HUES6 (cell line): ENCODE measurements around the gene GBA3.

Source experiments
- H3K27ac ChIP-seq: 2 replicates; pipeline ENCODE4 v1.7.0; 2013; ENCODE audit warnings: low read depth, mild to moderate bottlenecking, low read length, inconsistent platforms
- H3K27me3 ChIP-seq: 2 replicates; pipeline ENCODE4 v1.6.1; 2013; ENCODE audit warnings: low read length; ENCODE audit not compliant: control insufficient read depth, insufficient read depth
- H3K36me3 ChIP-seq: 2 replicates; pipeline ENCODE4 v1.6.1; 2013; ENCODE audit warnings: low read length; ENCODE audit not compliant: control insufficient read depth, insufficient read depth
- H3K4me1 ChIP-seq: 2 replicates; pipeline ENCODE4 v1.6.1; 2013; ENCODE audit warnings: low read length; ENCODE audit not compliant: control insufficient read depth, insufficient read depth
- H3K4me3 ChIP-seq: 2 replicates; pipeline ENCODE4 v1.5.1; 2013; ENCODE audit warnings: low read depth, low read length
- H3K9ac ChIP-seq: one replicate; pipeline ENCODE4 v1.6.1; 2013; ENCODE audit warnings: mild to moderate bottlenecking, low read length
- H3K9me3 ChIP-seq: 2 replicates; pipeline ENCODE4 v1.6.1; 2013; ENCODE audit warnings: low read depth, low read length; ENCODE audit not compliant: control insufficient read depth, insufficient read depth

The GBA3 gene

DNA sequence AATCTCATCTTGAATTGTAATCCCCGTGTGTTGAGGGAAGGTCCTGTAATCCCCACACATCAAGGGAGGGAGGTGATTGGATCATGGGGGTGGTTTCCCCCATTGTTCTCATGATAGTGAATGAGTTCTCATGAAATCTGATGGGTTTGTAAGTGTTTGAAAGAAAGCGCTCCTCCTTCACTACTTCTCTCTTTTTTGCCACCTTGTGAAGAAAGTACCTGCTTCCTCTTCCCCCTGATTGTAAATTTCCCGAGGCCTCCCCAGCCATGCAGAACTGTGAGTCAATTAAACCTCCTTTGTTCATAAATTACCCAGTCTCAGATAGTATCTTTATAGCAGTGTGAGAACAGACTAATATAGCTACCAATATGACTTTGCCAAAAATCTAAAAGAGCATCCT is 41.1 kb downstream of the GBA3 start:
- no peak overlapping the region for H3K4me3 ChIP-seq
- H3K4me1 ChIP-seq, result no peaks in the 10 kb centered on the region
- no peak overlapping the region for H3K9ac ChIP-seq
- no peak overlapping the region for H3K27ac ChIP-seq
- H3K27me3 ChIP-seq, result no peaks in the 10 kb centered on the region
- no peaks in the 10 kb centered on the region for H3K36me3 ChIP-seq
- H3K9me3 ChIP-seq, result no peaks in the 10 kb centered on the region

DNA sequence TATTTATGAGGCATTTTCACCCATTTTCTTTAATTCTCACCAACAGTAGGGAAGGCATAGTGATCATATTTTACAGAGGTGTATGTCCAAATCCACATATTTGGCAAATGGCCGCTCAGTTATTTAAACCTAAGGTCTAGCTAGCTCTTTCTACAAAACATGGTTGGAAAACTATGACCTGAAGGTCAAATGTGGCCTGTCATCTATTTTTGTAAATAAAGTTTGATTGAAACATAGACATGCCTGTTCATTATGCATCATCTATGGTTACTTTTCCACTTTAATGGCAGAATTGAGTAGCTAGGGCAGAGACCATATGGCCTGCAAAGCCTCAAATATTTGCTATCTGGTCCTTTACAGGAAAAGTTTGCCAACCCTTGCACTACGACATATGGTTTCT is 44.2 kb downstream of the GBA3 start:
- no peaks in the 10 kb centered on the region for H3K27me3 ChIP-seq
- H3K4me3 ChIP-seq, result no peak overlapping the region
- no peaks in the 10 kb centered on the region for H3K4me1 ChIP-seq
- H3K9me3 ChIP-seq, result no peaks in the 10 kb centered on the region
- no peaks in the 10 kb centered on the region for H3K36me3 ChIP-seq
- H3K27ac ChIP-seq, result no peak overlapping the region
- H3K9ac ChIP-seq, result no peak overlapping the region

DNA sequence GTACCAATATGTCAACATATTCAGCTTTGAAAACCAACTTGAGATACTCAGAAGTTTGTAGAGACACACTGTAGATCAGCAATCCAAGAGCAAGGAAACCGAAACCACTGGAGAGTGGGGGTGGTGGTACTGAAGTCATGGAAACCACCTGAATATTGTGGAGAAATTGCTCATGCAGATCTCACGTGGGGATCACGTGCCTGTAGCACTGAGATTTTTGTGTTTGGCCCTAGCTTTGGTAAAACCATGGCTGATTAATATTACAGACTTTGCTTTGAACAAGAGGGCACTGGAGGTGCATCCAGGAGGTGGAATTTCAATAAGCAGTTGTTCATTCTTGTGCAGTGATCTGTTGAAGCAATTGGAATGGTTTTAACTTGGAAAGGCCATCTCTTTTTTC is 47.2 kb downstream of the GBA3 start:
- Histone ChIP-seq H3K27me3 (no peaks in the 10 kb centered on the region), H3K4me1 (no peaks in the 10 kb centered on the region), H3K4me3 (no peak overlapping the region), H3K36me3 (no peaks in the 10 kb centered on the region), H3K9me3 (no peaks in the 10 kb centered on the region), H3K9ac (no peak overlapping the region), H3K27ac (no peak overlapping the region)

DNA sequence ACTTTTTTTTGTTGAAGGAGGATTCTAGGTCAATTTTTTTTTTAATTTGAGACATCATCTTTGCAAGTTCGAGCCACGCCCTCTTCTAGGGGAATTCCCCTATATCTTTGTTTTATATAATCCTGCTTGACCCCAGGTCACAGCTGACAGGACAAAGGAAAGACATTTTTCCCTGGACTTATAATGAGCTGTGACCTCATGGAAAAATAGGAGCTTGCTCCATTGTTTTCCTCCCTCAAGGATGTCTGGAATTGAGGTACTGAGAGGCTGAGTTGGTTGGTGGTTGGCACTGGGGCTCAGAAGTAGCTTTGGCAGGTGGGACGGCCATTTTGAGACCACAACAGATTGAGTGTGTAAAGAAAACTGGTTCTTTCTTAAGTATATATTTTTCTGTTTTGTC is 49.0 kb downstream of the GBA3 start:
- no peaks in the 10 kb centered on the region for H3K4me1 ChIP-seq
- no peaks in the 10 kb centered on the region for H3K27me3 ChIP-seq
- no peaks in the 10 kb centered on the region for H3K36me3 ChIP-seq
- H3K4me3 ChIP-seq, result no peak overlapping the region
- H3K27ac ChIP-seq, result no peak overlapping the region
- H3K9me3 ChIP-seq, result no peaks in the 10 kb centered on the region
- H3K9ac ChIP-seq, result no peak overlapping the region

DNA sequence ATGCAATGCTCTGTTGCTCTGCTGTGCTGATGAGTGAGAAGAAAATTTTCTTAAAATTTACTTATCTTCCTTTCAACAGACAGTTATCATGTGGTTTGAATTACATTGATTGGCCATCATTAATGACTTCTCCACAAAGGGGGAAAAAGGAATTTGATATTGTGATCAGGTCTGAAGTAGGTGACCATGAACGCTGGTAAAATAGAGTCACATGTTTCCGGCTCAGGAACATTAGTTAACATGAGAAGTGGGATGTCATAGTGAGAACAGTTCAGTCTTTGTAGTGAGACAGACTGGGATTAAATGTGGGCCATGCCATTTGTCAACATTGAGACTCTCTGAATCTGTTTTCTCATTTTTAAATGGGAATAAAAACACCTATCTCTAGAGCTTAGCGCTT is 50.6 kb downstream of the GBA3 start:
- Histone ChIP-seq H3K9ac (no peak overlapping the region), H3K9me3 (no peaks in the 10 kb centered on the region), H3K4me1 (no peaks in the 10 kb centered on the region), H3K4me3 (no peak overlapping the region), H3K36me3 (no peaks in the 10 kb centered on the region), H3K27ac (no peak overlapping the region), H3K27me3 (no peaks in the 10 kb centered on the region)

DNA sequence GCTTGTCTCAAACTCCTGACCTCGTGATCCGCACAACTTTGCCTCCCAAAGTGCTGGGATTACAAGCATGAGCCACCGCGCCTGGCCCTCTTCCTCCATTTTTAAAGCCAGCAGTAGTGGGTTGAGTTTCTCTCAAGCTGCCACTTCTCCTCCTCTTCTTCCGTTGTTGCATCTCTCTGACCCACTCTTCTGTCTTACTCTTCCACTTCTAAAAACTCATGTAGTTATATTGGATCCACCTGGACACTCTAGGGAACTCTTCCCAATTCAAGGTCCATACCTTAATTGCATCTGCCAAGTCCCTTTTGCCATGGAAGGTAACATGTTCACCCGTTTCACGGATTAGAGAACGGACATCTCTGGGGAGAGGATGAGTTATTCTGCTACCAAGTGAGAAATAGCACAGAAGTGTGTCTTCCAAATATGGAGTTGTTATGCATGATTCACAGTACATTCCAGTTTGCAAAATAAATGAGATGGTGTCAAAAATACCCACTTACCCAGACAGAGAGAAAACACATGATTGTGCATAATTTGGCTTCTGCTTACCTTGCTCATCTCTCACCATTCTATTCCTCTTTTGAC is 51.8 kb downstream of the GBA3 start:
- no peak overlapping the region for H3K9ac ChIP-seq
- H3K27ac ChIP-seq, result no peak overlapping the region
- no peaks in the 10 kb centered on the region for H3K4me1 ChIP-seq
- H3K36me3 ChIP-seq, result no peaks in the 10 kb centered on the region
- no peaks in the 10 kb centered on the region for H3K9me3 ChIP-seq
- no peaks in the 10 kb centered on the region for H3K27me3 ChIP-seq
- H3K4me3 ChIP-seq, result no peak overlapping the region

DNA sequence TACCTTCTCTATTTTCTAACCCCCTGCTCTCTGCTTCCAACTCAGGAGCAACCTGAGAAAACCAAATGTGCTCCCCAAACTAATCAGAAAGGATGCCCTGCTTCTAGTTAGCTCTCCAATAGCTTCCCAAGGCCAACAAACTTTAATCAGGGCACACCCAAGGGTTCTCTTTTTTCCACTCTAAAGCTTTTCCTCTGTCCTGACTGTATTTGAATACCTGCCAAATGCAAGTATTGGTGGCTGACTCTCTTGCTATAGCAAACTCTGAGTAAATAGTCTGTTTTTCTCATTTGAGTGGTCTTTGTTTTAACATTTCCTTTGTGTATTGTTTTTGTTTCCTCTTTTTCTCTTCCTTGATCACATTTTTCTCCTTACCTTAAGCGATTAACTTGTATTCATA is 52.5 kb downstream of the GBA3 start:
- no peak overlapping the region for H3K27ac ChIP-seq
- H3K27me3 ChIP-seq, result no peaks in the 10 kb centered on the region
- no peaks in the 10 kb centered on the region for H3K36me3 ChIP-seq
- no peaks in the 10 kb centered on the region for H3K4me1 ChIP-seq
- H3K9ac ChIP-seq, result no peak overlapping the region
- H3K4me3 ChIP-seq, result no peak overlapping the region
- no peaks in the 10 kb centered on the region for H3K9me3 ChIP-seq

DNA sequence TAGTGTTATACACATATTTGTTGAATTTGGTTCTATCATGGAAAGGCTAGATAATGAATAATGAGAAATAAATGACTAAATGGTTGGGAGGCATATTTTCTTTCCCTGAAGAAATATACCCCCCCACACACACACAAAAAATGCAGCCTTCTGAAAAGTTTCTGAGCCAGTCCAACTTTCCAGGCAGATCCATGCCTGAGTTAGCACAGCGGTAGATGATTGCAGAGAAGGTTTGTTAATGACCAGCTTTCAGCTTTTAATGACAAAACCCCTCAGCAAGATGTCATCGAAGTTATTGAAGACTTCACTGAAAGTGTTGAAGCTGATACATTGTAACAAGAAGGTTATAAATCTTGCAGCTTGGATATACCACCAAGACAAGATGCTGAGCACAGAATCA is 61.4 kb downstream of the GBA3 start:
- Histone ChIP-seq H3K9me3 (no peaks in the 10 kb centered on the region), H3K27ac (no peak overlapping the region), H3K36me3 (no peaks in the 10 kb centered on the region), H3K9ac (no peak overlapping the region), H3K4me1 (no peaks in the 10 kb centered on the region), H3K27me3 (no peaks in the 10 kb centered on the region), H3K4me3 (no peak overlapping the region)

DNA sequence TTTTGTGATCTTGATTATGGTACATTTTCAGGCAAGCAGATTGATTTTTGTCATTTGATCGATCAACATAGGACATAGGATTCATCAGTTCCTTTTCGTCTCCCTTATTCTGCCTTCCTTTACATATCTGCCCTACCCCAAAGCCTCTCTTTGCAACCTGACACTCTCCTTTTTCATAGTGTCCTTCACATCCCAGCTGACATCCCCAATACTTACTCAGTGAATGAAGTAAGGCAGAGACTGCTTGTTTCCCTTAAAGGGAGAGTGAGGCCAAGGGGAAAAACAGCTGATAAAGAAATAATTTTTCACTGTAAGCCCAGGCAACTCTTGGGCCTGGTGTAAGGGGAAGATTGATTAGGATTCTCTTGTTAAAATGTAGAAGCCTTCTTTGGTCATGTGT is 69.8 kb downstream of the GBA3 start:
- Histone ChIP-seq H3K9me3 (no peaks in the 10 kb centered on the region), H3K27ac (no peak overlapping the region), H3K36me3 (no peaks in the 10 kb centered on the region), H3K27me3 (no peaks in the 10 kb centered on the region), H3K4me1 (peaks cover 5% of the 10 kb centered on the region; the same call in 1 of the 2 replicates), H3K9ac (no peak overlapping the region), H3K4me3 (no peak overlapping the region)

DNA sequence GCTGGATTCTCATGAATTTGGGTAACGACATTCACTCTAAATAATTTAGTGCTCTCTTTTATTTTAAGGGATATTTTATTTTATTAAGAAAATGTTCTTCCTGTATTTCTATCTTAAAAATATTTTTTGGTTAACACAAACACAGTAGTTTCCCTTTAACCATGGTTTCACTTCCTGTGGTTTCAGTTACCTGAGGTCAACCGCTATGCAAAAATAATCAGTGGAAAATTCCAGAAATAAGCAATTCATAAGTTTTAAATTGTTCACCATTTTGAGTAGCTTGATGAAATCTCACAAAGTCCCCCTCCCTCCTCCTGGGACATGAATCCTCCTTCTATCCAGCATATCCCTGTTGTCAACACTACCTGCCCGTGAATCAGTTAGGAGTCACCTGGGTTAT is 71.4 kb downstream of the GBA3 start:
- H3K36me3 ChIP-seq, result no peaks in the 10 kb centered on the region

DNA sequence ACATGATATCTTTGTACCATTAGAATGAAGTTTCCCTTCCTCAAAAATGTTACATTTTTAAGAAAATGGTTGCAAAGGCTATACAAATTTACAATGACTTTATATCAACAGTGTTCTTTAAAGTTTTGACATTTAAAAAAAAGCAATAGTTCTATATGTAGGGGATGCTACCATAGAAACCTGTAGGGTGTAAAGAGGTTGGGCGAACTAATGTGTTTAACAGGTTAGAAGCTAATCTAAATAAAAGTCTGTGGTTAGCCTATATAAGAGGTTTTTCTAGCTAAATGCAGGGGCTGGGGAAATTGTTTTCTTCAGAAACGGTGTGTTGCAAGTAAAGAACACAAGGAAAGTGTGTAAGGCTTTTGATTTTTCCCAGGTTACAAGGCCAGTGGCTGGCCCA is 73.3 kb downstream of the GBA3 start:
- Histone ChIP-seq H3K9me3 (no peaks in the 10 kb centered on the region; the same call in 1 of the 2 replicates), H3K27ac (no peak overlapping the region), H3K27me3 (no peaks in the 10 kb centered on the region), H3K36me3 (no peaks in the 10 kb centered on the region), H3K9ac (no peak overlapping the region), H3K4me1 (peaks cover 5% of the 10 kb centered on the region; the same call in 1 of the 2 replicates), H3K4me3 (no peak overlapping the region)

More for the DNA sequence above, 71.4 kb downstream of the GBA3 start:
- H3K27ac ChIP-seq, result no peak overlapping the region
- no peak overlapping the region for H3K9ac ChIP-seq
- no peaks in the 10 kb centered on the region for H3K27me3 ChIP-seq
- H3K4me3 ChIP-seq, result no peak overlapping the region
- H3K9me3 ChIP-seq, result no peaks in the 10 kb centered on the region
- H3K4me1 ChIP-seq, result peaks cover 5% of the 10 kb centered on the region; the same call in 1 of the 2 replicates
